Astrocyte of the spinal cord (primary cell): Measurements from ENCODE around the gene TEAD4.

ENCODE experiments used
- DNase-seq: peaks from one replicate; pipeline ENCODE4 v3.0.0; 2011; ENCODE audit warnings: low read depth, low spot score
- H3K4me3 ChIP-seq: 2 replicates; pipeline ENCODE4 v1.5.1; 2011; ENCODE audit warnings: low read depth, mild to moderate bottlenecking, low read length, moderate library complexity
- CTCF ChIP-seq: IDR thresholded peaks from 2 replicates; pipeline ENCODE4 v1.5.1; 2012; ENCODE audit warnings: low read depth, mild to moderate bottlenecking, low read length, inconsistent platforms
- in situ Hi-C: cut with HindIII; loops from 2 replicates; pipeline ENCODE4 v1.10.0; 2017; ENCODE audit warnings: low sequenced_read_pairs

Gene TEAD4

GRCh38 chr12:2939191-2939590, 20.0 kb upstream of the TEAD4 start:
- in situ Hi-C loops, result no loop called here
- DNase-seq, result no peak
- TF ChIP-seq CTCF, result no peak
- H3K4me3 ChIP-seq, result no peak overlapping the region

- in situ Hi-C loops, result no loop called here
- no peak overlapping the region for H3K4me3 ChIP-seq
- no peak for DNase-seq
- no peak for TF ChIP-seq CTCF
Measured at GRCh38 chr12:2940564-2940963, 18.6 kb upstream of the TEAD4 start.

GRCh38 chr12:2941524-2941923, 17.7 kb upstream of the TEAD4 start:
- in situ Hi-C loops, result no loop called here
- DNase-seq, result no peak
- TF ChIP-seq CTCF, result no peak
- no peak overlapping the region for H3K4me3 ChIP-seq

GRCh38 chr12:2944401-2945047, 14.7 kb upstream of the TEAD4 start:
- peak; percentile 23 for DNase-seq
- H3K4me3 ChIP-seq, result no peak overlapping the region
- in situ Hi-C loops, result no loop called here
- TF ChIP-seq CTCF, result peak; percentile 81

GRCh38 chr12:2949411-2949810, 9.8 kb upstream of the TEAD4 start:
- in situ Hi-C loops, result no loop called here
- no peak for DNase-seq
- H3K4me3 ChIP-seq, result no peak overlapping the region
- no peak for TF ChIP-seq CTCF

- no peak for TF ChIP-seq CTCF
- DNase-seq, result no peak
- H3K4me3 ChIP-seq, result no peak overlapping the region
- in situ Hi-C loops, result no loop called here
Measured at GRCh38 chr12:2955888-2956287, 3.3 kb upstream of the TEAD4 start.

- in situ Hi-C loops, result no loop called here
- H3K4me3 ChIP-seq, result peak overlapping the region; percentile 58
- peak; percentile 17 for DNase-seq
- TF ChIP-seq CTCF, result no peak
Measured at GRCh38 chr12:2957816-2958431, 1.3 kb upstream of the TEAD4 start.
